NB4 (cell line): ENCODE data around the gene ADARB2.

ENCODE experiments used
- DNase-seq: peaks from one replicate; pipeline ENCODE4 v3.0.0; 2010; ENCODE audit warnings: low read depth
- H3K4me3 ChIP-seq: one replicate; pipeline ENCODE4 v1.5.1; 2011; ENCODE audit warnings: mild to moderate bottlenecking, low read depth, low read length, moderate library complexity
- CTCF ChIP-seq: IDR thresholded peaks from one replicate; pipeline ENCODE4 v1.5.1; 2012; ENCODE audit warnings: low read depth, low read length
- MAX ChIP-seq: IDR thresholded peaks from 2 replicates; pipeline ENCODE4 v1.6.1; 2011; ENCODE audit warnings: low read depth, low read length
- MYC ChIP-seq: IDR thresholded peaks from 2 replicates; pipeline ENCODE4 v1.6.1; 2011; ENCODE audit warnings: low read depth, low read length
- POLR2A ChIP-seq: IDR thresholded peaks from 2 replicates; pipeline ENCODE4 v1.6.1; 2011; ENCODE audit warnings: mild to moderate bottlenecking; ENCODE audit not compliant: insufficient read length; ENCODE audit errors: extremely low read depth

The ADARB2 gene

GRCh38 chr10:1741450-1741849, 4.1 kb upstream of the ADARB2 start:
- TF ChIP-seq MYC (no peak), MAX (no peak), CTCF (no peak), POLR2A (no peak)
- no peak for DNase-seq
- H3K4me3 ChIP-seq, result no peak overlapping the region

GRCh38 chr10:1739751-1740150, 2.4 kb upstream of the ADARB2 start:
- TF ChIP-seq CTCF (no peak), MAX (no peak), MYC (no peak), POLR2A (no peak)
- H3K4me3 ChIP-seq, result no peak overlapping the region
- DNase-seq, result no peak

GRCh38 chr10:1738950-1739349, 1.6 kb upstream of the ADARB2 start:
- TF ChIP-seq POLR2A (no peak), MYC (no peak), MAX (no peak), CTCF (no peak)
- no peak for DNase-seq
- no peak overlapping the region for H3K4me3 ChIP-seq

- TF ChIP-seq POLR2A (no peak), MYC (no peak), MAX (no peak), CTCF (no peak)
- H3K4me3 ChIP-seq, result no peak overlapping the region
- DNase-seq, result no peak
These were observed 428 bp downstream of the ADARB2 start for GRCh38 chr10:1736972-1737221.

- TF ChIP-seq POLR2A (no peak), CTCF (no peak), MAX (no peak), MYC (no peak)
These were observed 967 bp downstream of the ADARB2 start for GRCh38 chr10:1736144-1736971.

More at GRCh38 chr10:1736144-1736971, 967 bp downstream of the ADARB2 start:
- DNase-seq, result no peak
- no peak overlapping the region for H3K4me3 ChIP-seq
